HepG2 (cell line): Measurements from ENCODE around the gene SIGLEC1. TPM values are rescaled to one million over a fixed set of nuclear protein-coding genes. Genes with fewer than 3 reads are reported as not detected.

ENCODE experiments used
- AKAP8 ChIP-seq: sonication (generic); formaldehyde crosslinking; IDR thresholded peaks from 2 replicates; pipeline ENCODE4 v1.5.1; 2020; ENCODE audit warnings: mild to moderate bottlenecking, missing genetic modification reagents
- CAMTA2 ChIP-seq: sonication (generic); formaldehyde crosslinking; IDR thresholded peaks from 2 replicates; pipeline ENCODE4 v1.4.0; 2020; ENCODE audit warnings: mild to moderate bottlenecking, missing genetic modification reagents, borderline replicate concordance
- HCFC1 ChIP-seq: fragments of 150-350 bp; IDR thresholded peaks from 2 replicates; pipeline ENCODE4 v1.6.1; 2014; ENCODE audit warnings: low read depth, low read length
- KDM2A ChIP-seq: sonication (generic); formaldehyde crosslinking; IDR thresholded peaks from 2 replicates; pipeline ENCODE4 v1.4.0; 2020; ENCODE audit warnings: low read depth, missing genetic modification reagents, borderline replicate concordance
- LCORL ChIP-seq, 2 experiments: fragments of 450-650 bp in 1 of 2; sonication (generic) in 1 of 2; formaldehyde crosslinking in 1 of 2; IDR thresholded peaks; 2 replicates each; pipeline versions ENCODE4 v1.5.0 to v1.6.1; 2017 to 2020; ENCODE audit warnings: antibody characterized with exemption in 1 of 2, missing genetic modification reagents in 1 of 2
- NCOA5 ChIP-seq: sonication (generic); formaldehyde crosslinking; IDR thresholded peaks from 2 replicates; pipeline ENCODE4 v1.4.0; 2020; ENCODE audit warnings: missing genetic modification reagents
- SALL1 ChIP-seq: sonication (generic); formaldehyde crosslinking; IDR thresholded peaks from 2 replicates; pipeline ENCODE4 v1.8.0; 2022; ENCODE audit warnings: mild to moderate bottlenecking, missing genetic modification reagents
- ZNF138 ChIP-seq: sonication (generic); formaldehyde crosslinking; IDR thresholded peaks from 2 replicates; pipeline ENCODE4 v1.5.0; 2020; ENCODE audit warnings: mild to moderate bottlenecking, low read depth, missing genetic modification reagents
- ZNF441 ChIP-seq: sonication (generic); formaldehyde crosslinking; IDR thresholded peaks from 2 replicates; pipeline ENCODE4 v1.7.0; 2021; ENCODE audit warnings: missing genetic modification reagents, borderline replicate concordance
- ZNF674 ChIP-seq: sonication (generic); formaldehyde crosslinking; IDR thresholded peaks from 2 replicates; pipeline ENCODE4 v1.5.0; 2020; ENCODE audit warnings: low read depth, mild to moderate bottlenecking, missing genetic modification reagents
- ZNF678 ChIP-seq: sonication (generic); formaldehyde crosslinking; IDR thresholded peaks from 2 replicates; pipeline ENCODE4 v1.4.0; 2020; ENCODE audit warnings: mild to moderate bottlenecking, missing genetic modification reagents
- ZNF766 ChIP-seq: sonication (generic); formaldehyde crosslinking; IDR thresholded peaks from 2 replicates; pipeline ENCODE4 v1.5.0; 2020; ENCODE audit warnings: missing genetic modification reagents, borderline replicate concordance
- ZNF850 ChIP-seq: sonication (generic); formaldehyde crosslinking; conservative IDR thresholded peaks from 2 replicates; pipeline ENCODE4 v1.9.0; 2021; ENCODE audit warnings: mild to moderate bottlenecking, missing genetic modification reagents
- polyA plus RNA-seq, 8 experiments: library from polyadenylated mRNA; depleted of rRNA in 3 of 8; stranded (reverse) in 7 of 8; unstranded in 1 of 8; fragments of >200 nt; fragmentation: Illumina TruSeq in 4 of 8; extraction: Trizol in 4 of 8; gene quantifications; 2 replicates each; pipeline versions ENCODE4 v1.2.1 to v1.2.3, GENCODE V29; 2011 to 2016; ENCODE audit warnings: low read depth in 4 of 8, missing spikeins in 1 of 8, mixed read lengths in 1 of 8; ENCODE audit not compliant: insufficient read depth in 1 of 8
- total RNA-seq, 5 experiments: library from RNA; depleted of rRNA; stranded (reverse); fragments of >200 nt; fragmentation: Illumina TruSeq; extraction: Trizol; gene quantifications; 2 replicates each; pipeline ENCODE4 v1.2.3, GENCODE V29; 2016; ENCODE audit warnings: low read depth in 1 of 5
- TF ChIP-seq, protein P1 (sequence below): sonication (generic); formaldehyde crosslinking; conservative IDR thresholded peaks from 2 replicates; pipeline ENCODE4 v1.4.0; 2020; ENCODE audit warnings: missing genetic modification reagents
- TF ChIP-seq, protein P2 (sequence below): sonication (generic); formaldehyde crosslinking; IDR thresholded peaks from 2 replicates; pipeline ENCODE4 v1.4.0; 2020; ENCODE audit warnings: missing genetic modification reagents, mild to moderate bottlenecking, borderline replicate concordance
- TF ChIP-seq, protein P3 (sequence below): sonication (generic); formaldehyde crosslinking; IDR thresholded peaks from 2 replicates; pipeline ENCODE4 v1.4.0; 2020; ENCODE audit warnings: missing genetic modification reagents, mild to moderate bottlenecking, borderline replicate concordance
- TF ChIP-seq, protein P4 (sequence below): sonication (generic); formaldehyde crosslinking; IDR thresholded peaks from 2 replicates; pipeline ENCODE4 v1.5.0; 2020; ENCODE audit warnings: mild to moderate bottlenecking, missing genetic modification reagents, moderate library complexity
- TF ChIP-seq, protein P5 (sequence below): sonication (generic); formaldehyde crosslinking; IDR thresholded peaks from 2 replicates; pipeline ENCODE4 v1.9.0; 2022; ENCODE audit warnings: missing genetic modification reagents, mild to moderate bottlenecking, borderline replicate concordance

The SIGLEC1 gene
- total and polyA plus RNA-seq, 2 of the 13 experiments (the other 11 are each of a cell fraction or from before 2014, with no cell fraction given): 0.01 TPM; not detected in 1

GRCh38 chr20:3744806-3745685 lies 32.6 kb upstream of the SIGLEC1 start (continued):
- TF ChIP-seq, protein P1, sequence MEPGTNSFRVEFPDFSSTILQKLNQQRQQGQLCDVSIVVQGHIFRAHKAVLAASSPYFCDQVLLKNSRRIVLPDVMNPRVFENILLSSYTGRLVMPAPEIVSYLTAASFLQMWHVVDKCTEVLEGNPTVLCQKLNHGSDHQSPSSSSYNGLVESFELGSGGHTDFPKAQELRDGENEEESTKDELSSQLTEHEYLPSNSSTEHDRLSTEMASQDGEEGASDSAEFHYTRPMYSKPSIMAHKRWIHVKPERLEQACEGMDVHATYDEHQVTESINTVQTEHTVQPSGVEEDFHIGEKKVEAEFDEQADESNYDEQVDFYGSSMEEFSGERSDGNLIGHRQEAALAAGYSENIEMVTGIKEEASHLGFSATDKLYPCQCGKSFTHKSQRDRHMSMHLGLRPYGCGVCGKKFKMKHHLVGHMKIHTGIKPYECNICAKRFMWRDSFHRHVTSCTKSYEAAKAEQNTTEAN (CRISPR knock-in tag): no peak
- TF ChIP-seq KDM2A (CRISPR knock-in tag) (peak; percentile 13; the same call in 1 of the 2 replicates), ZNF766 (no peak), ZNF850 (no peak), CAMTA2 (CRISPR knock-in tag) (no peak), ZNF441 (no peak), ZNF678 (CRISPR knock-in tag) (no peak), ZNF138 (no peak), LCORL (IDR thresholded peaks at IDR 0.05) (no peak), LCORL (CRISPR knock-in tag; IDR thresholded peaks at IDR 0.05) (0 out of 2 replicates have a peak, but pooled peaks have one; percentile 22), SALL1 (CRISPR knock-in tag) (peak; percentile 6; the same call in 1 of the 2 replicates), HCFC1 (peak; percentile 20; the same call in 1 of the 2 replicates), AKAP8 (CRISPR knock-in tag) (no peak), ZNF674 (CRISPR knock-in tag) (no peak), NCOA5 (CRISPR knock-in tag) (no peak)
- TF ChIP-seq, protein P2, sequence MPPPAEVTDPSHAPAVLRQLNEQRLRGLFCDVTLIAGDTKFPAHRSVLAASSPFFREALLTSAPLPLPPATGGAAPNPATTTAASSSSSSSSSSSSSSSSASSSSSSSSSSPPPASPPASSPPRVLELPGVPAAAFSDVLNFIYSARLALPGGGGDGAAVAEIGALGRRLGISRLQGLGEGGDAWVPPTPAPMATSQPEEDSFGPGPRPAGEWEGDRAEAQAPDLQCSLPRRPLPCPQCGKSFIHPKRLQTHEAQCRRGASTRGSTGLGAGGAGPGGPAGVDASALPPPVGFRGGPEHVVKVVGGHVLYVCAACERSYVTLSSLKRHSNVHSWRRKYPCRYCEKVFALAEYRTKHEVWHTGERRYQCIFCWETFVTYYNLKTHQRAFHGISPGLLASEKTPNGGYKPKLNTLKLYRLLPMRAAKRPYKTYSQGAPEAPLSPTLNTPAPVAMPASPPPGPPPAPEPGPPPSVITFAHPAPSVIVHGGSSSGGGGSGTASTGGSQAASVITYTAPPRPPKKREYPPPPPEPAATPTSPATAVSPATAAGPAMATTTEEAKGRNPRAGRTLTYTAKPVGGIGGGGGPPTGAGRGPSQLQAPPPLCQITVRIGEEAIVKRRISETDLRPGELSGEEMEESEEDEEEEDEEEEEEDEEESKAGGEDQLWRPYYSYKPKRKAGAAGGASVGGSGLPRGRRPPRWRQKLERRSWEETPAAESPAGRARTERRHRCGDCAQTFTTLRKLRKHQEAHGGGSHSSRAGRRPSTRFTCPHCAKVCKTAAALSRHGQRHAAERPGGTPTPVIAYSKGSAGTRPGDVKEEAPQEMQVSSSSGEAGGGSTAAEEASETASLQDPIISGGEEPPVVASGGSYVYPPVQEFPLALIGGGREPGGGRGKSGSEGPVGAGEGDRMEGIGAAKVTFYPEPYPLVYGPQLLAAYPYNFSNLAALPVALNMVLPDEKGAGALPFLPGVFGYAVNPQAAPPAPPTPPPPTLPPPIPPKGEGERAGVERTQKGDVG (CRISPR knock-in tag): no peak
- TF ChIP-seq, protein P3, sequence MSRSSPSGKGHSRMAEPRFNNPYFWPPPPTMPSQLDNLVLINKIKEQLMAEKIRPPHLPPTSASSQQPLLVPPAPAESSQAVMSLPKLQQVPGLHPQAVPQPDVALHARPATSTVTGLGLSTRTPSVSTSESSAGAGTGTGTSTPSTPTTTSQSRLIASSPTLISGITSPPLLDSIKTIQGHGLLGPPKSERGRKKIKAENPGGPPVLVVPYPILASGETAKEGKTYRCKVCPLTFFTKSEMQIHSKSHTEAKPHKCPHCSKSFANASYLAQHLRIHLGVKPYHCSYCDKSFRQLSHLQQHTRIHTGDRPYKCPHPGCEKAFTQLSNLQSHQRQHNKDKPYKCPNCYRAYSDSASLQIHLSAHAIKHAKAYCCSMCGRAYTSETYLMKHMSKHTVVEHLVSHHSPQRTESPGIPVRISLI (CRISPR knock-in tag): no peak
- TF ChIP-seq, protein P4, sequence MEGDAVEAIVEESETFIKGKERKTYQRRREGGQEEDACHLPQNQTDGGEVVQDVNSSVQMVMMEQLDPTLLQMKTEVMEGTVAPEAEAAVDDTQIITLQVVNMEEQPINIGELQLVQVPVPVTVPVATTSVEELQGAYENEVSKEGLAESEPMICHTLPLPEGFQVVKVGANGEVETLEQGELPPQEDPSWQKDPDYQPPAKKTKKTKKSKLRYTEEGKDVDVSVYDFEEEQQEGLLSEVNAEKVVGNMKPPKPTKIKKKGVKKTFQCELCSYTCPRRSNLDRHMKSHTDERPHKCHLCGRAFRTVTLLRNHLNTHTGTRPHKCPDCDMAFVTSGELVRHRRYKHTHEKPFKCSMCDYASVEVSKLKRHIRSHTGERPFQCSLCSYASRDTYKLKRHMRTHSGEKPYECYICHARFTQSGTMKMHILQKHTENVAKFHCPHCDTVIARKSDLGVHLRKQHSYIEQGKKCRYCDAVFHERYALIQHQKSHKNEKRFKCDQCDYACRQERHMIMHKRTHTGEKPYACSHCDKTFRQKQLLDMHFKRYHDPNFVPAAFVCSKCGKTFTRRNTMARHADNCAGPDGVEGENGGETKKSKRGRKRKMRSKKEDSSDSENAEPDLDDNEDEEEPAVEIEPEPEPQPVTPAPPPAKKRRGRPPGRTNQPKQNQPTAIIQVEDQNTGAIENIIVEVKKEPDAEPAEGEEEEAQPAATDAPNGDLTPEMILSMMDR: peak; percentile 47
- TF ChIP-seq, protein P5, sequence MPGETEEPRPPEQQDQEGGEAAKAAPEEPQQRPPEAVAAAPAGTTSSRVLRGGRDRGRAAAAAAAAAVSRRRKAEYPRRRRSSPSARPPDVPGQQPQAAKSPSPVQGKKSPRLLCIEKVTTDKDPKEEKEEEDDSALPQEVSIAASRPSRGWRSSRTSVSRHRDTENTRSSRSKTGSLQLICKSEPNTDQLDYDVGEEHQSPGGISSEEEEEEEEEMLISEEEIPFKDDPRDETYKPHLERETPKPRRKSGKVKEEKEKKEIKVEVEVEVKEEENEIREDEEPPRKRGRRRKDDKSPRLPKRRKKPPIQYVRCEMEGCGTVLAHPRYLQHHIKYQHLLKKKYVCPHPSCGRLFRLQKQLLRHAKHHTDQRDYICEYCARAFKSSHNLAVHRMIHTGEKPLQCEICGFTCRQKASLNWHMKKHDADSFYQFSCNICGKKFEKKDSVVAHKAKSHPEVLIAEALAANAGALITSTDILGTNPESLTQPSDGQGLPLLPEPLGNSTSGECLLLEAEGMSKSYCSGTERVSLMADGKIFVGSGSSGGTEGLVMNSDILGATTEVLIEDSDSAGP (CRISPR knock-in tag): peak; percentile 55; the same call in 1 of the 2 replicates
